HepG2 (cell line): ENCODE measurements around the gene COL27A1. TPM values are rescaled to one million over a fixed set of nuclear protein-coding genes. Genes with fewer than 3 reads are reported as not detected.

Experiments used
- ATAC-seq: fragments of 200-7000 bp; cut with Tn5 transposase; 3 replicates; pipeline ENCODE4 v1.9.1; 2020; ENCODE audit warnings: mild to moderate bottlenecking, moderate library complexity
- BruUV-seq: library from RNA; stranded (reverse); fragments of 400-500 nt; replicated peaks from 2 replicates; lab custom pipeline; 2021; lab: Mats Ljungman, UMichigan
- CTCF ChIA-PET: fragments of 300-600 bp; formaldehyde crosslinking; extraction: SDS; loops from one replicate; lab custom pipeline; 2021; ENCODE audit warnings: low total read pairs, inconsistent platforms, low intra/inter-chr PET ratio; lab: Yijun Ruan, JAX
- POLR2A ChIA-PET: fragments of 350-600 bp; sonication (Branson Sonifier 250); formaldehyde crosslinking; loops from one replicate; lab custom pipeline; 2020; ENCODE audit warnings: antibody characterized with exemption, inconsistent platforms; lab: Yijun Ruan, JAX
- DNase-seq: peaks from one replicate; pipeline ENCODE4 v3.0.0-alpha.2; 2015; ENCODE audit warnings: low spot score
- FAIRE-seq: peaks from 3 replicates; lab custom pipeline; 2011; peaks lifted over from hg19 to GRCh38; lab: Jason Lieb, UNC
- H2AFZ ChIP-seq: one replicate; pipeline ENCODE4 v1.6.1; 2011; ENCODE audit warnings: low read length, inconsistent platforms
- H3K27ac ChIP-seq: fragments of 300-600 bp; 3 replicates; pipeline ENCODE4 v1.8.0; 2011; ENCODE audit warnings: mixed run types, mild to moderate bottlenecking, mixed read lengths, low read length, inconsistent platforms; ENCODE audit not compliant: insufficient read depth; ENCODE audit errors: extremely low read length
- H3K27me3 ChIP-seq, 2 experiments: fragments of 200-600 bp in 1 of 2; 2 replicates in 1 of 2; 3 replicates in 1 of 2; pipeline versions ENCODE4 v1.6.0 to v1.8.0; 2011; ENCODE audit warnings: low read length in 2 of 2, mild to moderate bottlenecking in 2 of 2, moderate library complexity in 2 of 2, inconsistent platforms in 1 of 2; ENCODE audit not compliant: insufficient read depth in 2 of 2, control insufficient read depth in 1 of 2
- H3K36me3 ChIP-seq, 2 experiments: fragments of 200-600 bp in 1 of 2; replicated peaks in 1 of 2; 2 replicates in 1 of 2; 3 replicates in 1 of 2; pipeline versions ENCODE4 v1.5.1 to v1.8.0; 2011; ENCODE audit warnings: low read length in 2 of 2, inconsistent platforms in 1 of 2; ENCODE audit not compliant: insufficient read depth in 2 of 2, control insufficient read depth in 1 of 2
- H3K4me1 ChIP-seq: 2 replicates; pipeline ENCODE4 v1.5.1; 2012; ENCODE audit warnings: low read length, inconsistent platforms; ENCODE audit not compliant: insufficient read depth
- H3K4me2 ChIP-seq: 2 replicates; pipeline ENCODE4 v1.6.0; 2011; ENCODE audit warnings: low read depth, low read length, inconsistent platforms
- H3K4me3 ChIP-seq, 3 experiments: fragments of 200-600 bp in 1 of 3; sonication (generic), shearing (Covaris generic) in 1 of 3; replicated peaks in 1 of 3; 2 replicates each; pipeline ENCODE4 v1.5.1; 2011 to 2016; ENCODE audit warnings: low read length in 3 of 3, inconsistent platforms in 2 of 3, low read depth in 2 of 3, mild to moderate bottlenecking in 2 of 3, control low read depth in 1 of 3, mixed read lengths in 1 of 3; ENCODE audit not compliant: insufficient read depth in 1 of 3
- H3K79me2 ChIP-seq: one replicate; pipeline ENCODE4 v1.6.1; 2011; ENCODE audit warnings: low read length, inconsistent platforms; ENCODE audit not compliant: insufficient read depth
- H3K9ac ChIP-seq: 2 replicates; pipeline ENCODE4 v1.6.0; 2011; ENCODE audit warnings: mild to moderate bottlenecking, low read depth, low read length, inconsistent platforms; ENCODE audit not compliant: insufficient read depth
- H3K9me3 ChIP-seq: 2 replicates; pipeline ENCODE4 v1.5.1; 2012; ENCODE audit warnings: mild to moderate bottlenecking, low read length
- H4K20me1 ChIP-seq: 2 replicates; pipeline ENCODE4 v1.6.0; 2011; ENCODE audit warnings: inconsistent platforms, mild to moderate bottlenecking, low read length, moderate library complexity; ENCODE audit not compliant: insufficient read depth
- FOXM1 ChIP-seq: sonication (generic); formaldehyde crosslinking; IDR thresholded peaks from 2 replicates; pipeline ENCODE4 v1.5.0; 2020; ENCODE audit warnings: missing genetic modification reagents
- FOXP4 ChIP-seq: sonication (generic); formaldehyde crosslinking; IDR thresholded peaks from 2 replicates; pipeline ENCODE4 v1.4.0; 2020; ENCODE audit warnings: missing genetic modification reagents
- GTF3A ChIP-seq: sonication (generic); formaldehyde crosslinking; conservative IDR thresholded peaks from 2 replicates; pipeline ENCODE4 v1.4.0; 2020; ENCODE audit warnings: mild to moderate bottlenecking, missing genetic modification reagents
- IKZF1 ChIP-seq: fragments of 450-650 bp; IDR thresholded peaks from 2 replicates; pipeline ENCODE4 v1.7.1; 2016
- KDM5B ChIP-seq: sonication (generic); formaldehyde crosslinking; IDR thresholded peaks from 2 replicates; pipeline ENCODE4 v1.4.0; 2020; ENCODE audit warnings: missing genetic modification reagents, mild to moderate bottlenecking, borderline replicate concordance
- MTF1 ChIP-seq: sonication (generic); formaldehyde crosslinking; IDR thresholded peaks from 2 replicates; pipeline ENCODE4 v1.5.0; 2020; ENCODE audit warnings: missing genetic modification reagents
- PBX2 ChIP-seq: IDR thresholded peaks from 2 replicates; pipeline ENCODE4 v1.6.1; 2016; ENCODE audit warnings: control low read depth
- PTBP1 ChIP-seq: fragments of 200-400 bp; formaldehyde crosslinking; IDR thresholded peaks from 2 replicates; pipeline ENCODE4 v1.6.1; 2018; ENCODE audit warnings: low read length, low read depth; ENCODE audit not compliant: poor library complexity, severe bottlenecking
- RARA ChIP-seq: IDR thresholded peaks from 2 replicates; pipeline ENCODE4 v1.6.1; 2016; ENCODE audit warnings: missing genetic modification reagents, missing compliant biosample characterization
- REXO4 ChIP-seq: sonication (generic); formaldehyde crosslinking; IDR thresholded peaks from 2 replicates; pipeline ENCODE4 v1.8.0; 2022; ENCODE audit warnings: missing genetic modification reagents, mild to moderate bottlenecking, borderline replicate concordance
- RFX1 ChIP-seq: fragments of 450-650 bp; IDR thresholded peaks from 2 replicates; pipeline ENCODE4 v1.6.1; 2017
- SATB2 ChIP-seq: sonication (generic); formaldehyde crosslinking; IDR thresholded peaks from 2 replicates; pipeline ENCODE4 v1.5.0; 2020; ENCODE audit warnings: missing genetic modification reagents
- ZBTB38 ChIP-seq: sonication (generic); formaldehyde crosslinking; IDR thresholded peaks from 2 replicates; pipeline ENCODE4 v1.5.1; 2020; ENCODE audit warnings: mild to moderate bottlenecking, missing genetic modification reagents
- ZFP91 ChIP-seq: sonication (generic); formaldehyde crosslinking; IDR thresholded peaks from 2 replicates; pipeline ENCODE4 v1.9.0; 2022; ENCODE audit warnings: missing genetic modification reagents, mild to moderate bottlenecking, borderline replicate concordance
- ZNF264 ChIP-seq: sonication (generic); formaldehyde crosslinking; IDR thresholded peaks from 2 replicates; pipeline ENCODE4 v1.4.0; 2020; ENCODE audit warnings: missing genetic modification reagents
- ZNF784 ChIP-seq: sonication (generic); formaldehyde crosslinking; IDR thresholded peaks from 2 replicates; pipeline ENCODE4 v1.5.1; 2020; ENCODE audit warnings: missing genetic modification reagents, mild to moderate bottlenecking, borderline replicate concordance
- ZSCAN22 ChIP-seq: sonication (generic); formaldehyde crosslinking; IDR thresholded peaks from 2 replicates; pipeline ENCODE4 v1.4.0; 2020; ENCODE audit warnings: mild to moderate bottlenecking, missing genetic modification reagents
- WGBS: methylation state at CpG from one replicate; pipeline ENCODE4 v1.1.6; 2017; ENCODE audit warnings: low lambda C conversion rate; 5-methylcytosine and 5-hydroxymethylcytosine counted together
- in situ Hi-C: cut with HindIII; loops from 2 replicates; pipeline ENCODE4 v1.10.0; 2017; ENCODE audit warnings: low pct_unique_long_range_greater_than_20kb; ENCODE audit not compliant: extremely low pct_ligation_motif_present
- intact Hi-C: fragments of 100-400 bp; cut with micrococcal nuclease; formaldehyde crosslinking; loops from one replicate; pipeline ENCODE4 v1.10.0; 2022; ENCODE audit not compliant: unreplicated experiment
- polyA plus RNA-seq, 8 experiments: library from polyadenylated mRNA; depleted of rRNA in 3 of 8; stranded (reverse) in 7 of 8; unstranded in 1 of 8; fragments of >200 nt; fragmentation: Illumina TruSeq in 4 of 8; extraction: Trizol in 4 of 8; gene quantifications; 2 replicates each; pipeline versions ENCODE4 v1.2.1 to v1.2.3, GENCODE V29; 2011 to 2016; ENCODE audit warnings: low read depth in 4 of 8, missing spikeins in 1 of 8, mixed read lengths in 1 of 8; ENCODE audit not compliant: insufficient read depth in 1 of 8
- total RNA-seq, 5 experiments: library from RNA; depleted of rRNA; stranded (reverse); fragments of >200 nt; fragmentation: Illumina TruSeq; extraction: Trizol; gene quantifications; 2 replicates each; pipeline ENCODE4 v1.2.3, GENCODE V29; 2016; ENCODE audit warnings: low read depth in 1 of 5

Gene COL27A1
- total and polyA plus RNA-seq, 2 of the 13 experiments (the other 11 are each of a cell fraction or from before 2014, with no cell fraction given) = 71.3 to 89.1 TPM

- no peak overlapping the region for H2AFZ ChIP-seq
- H3K79me2 ChIP-seq = no peaks in the 10 kb centered on the region
- peaks cover 24% of the 10 kb centered on the region for H3K4me1 ChIP-seq
- no peak overlapping the region for H3K9ac ChIP-seq
- H3K36me3 ChIP-seq = peaks cover 37 to 90% of the 10 kb centered on the region in 2 experiments
- ChIA-PET POLR2A (interaction anchor here (1.8 kb wide), 1 partner anchor 185 kb away, joined by 4 read pairs; no protein-coding TSS in a partner anchor), CTCF (no interaction called here)
- ATAC-seq (no peak), DNase-seq (no peak), FAIRE-seq (no peak)
- H3K27me3 ChIP-seq = no peaks in the 10 kb centered on the region
- 93% methylated on average over 2 of the region's 6 CpGs for WGBS
- TF ChIP-seq SATB2 (CRISPR knock-in tag) (no peak), RFX1 (no peak), RARA (CRISPR knock-in tag) (no peak), PBX2 (CRISPR knock-in tag) (no peak), FOXP4 (no peak), ZSCAN22 (no peak), REXO4 (CRISPR knock-in tag) (no peak), PTBP1 (no peak), ZNF264 (CRISPR knock-in tag) (no peak), ZNF784 (CRISPR knock-in tag) (no peak), MTF1 (CRISPR knock-in tag) (no peak), ZBTB38 (CRISPR knock-in tag) (no peak), GTF3A (CRISPR knock-in tag) (no peak), ZFP91 (CRISPR knock-in tag) (no peak), KDM5B (CRISPR knock-in tag) (no peak), IKZF1 (no peak), FOXM1 (CRISPR knock-in tag) (no peak)
- BruUV-seq = no TSS peak
- H3K27ac ChIP-seq = no peak overlapping the region
- no peak overlapping the region for H3K4me3 ChIP-seq
- no peaks in the 10 kb centered on the region for H4K20me1 ChIP-seq
- H3K9me3 ChIP-seq = no peaks in the 10 kb centered on the region
- in situ Hi-C loops = no loop called here
- intact Hi-C loops = loop anchor here (5.0 kb wide), 1 partner anchor 185 kb away; no protein-coding TSS in a partner anchor
- H3K4me2 ChIP-seq = no peak overlapping the region
Measured at GRCh38 chr9:114266969-114267368, 111.6 kb downstream of the COL27A1 start.
